ENCODE measurements around the gene SETD7.

- TF ChIP-seq GATA3 (IDR thresholded peaks at IDR 0.05; ENCODE audit: low read depth, low read length) (no peak), GATA2 (IDR thresholded peaks at IDR 0.05; ENCODE audit: low read depth, low read length) (no peak)
Measured at GRCh38 chr4:139587446-139587845, 31.4 kb upstream of the SETD7 start.
